Measurements from ENCODE around the gene MYH11.

The MYH11 gene

DNA sequence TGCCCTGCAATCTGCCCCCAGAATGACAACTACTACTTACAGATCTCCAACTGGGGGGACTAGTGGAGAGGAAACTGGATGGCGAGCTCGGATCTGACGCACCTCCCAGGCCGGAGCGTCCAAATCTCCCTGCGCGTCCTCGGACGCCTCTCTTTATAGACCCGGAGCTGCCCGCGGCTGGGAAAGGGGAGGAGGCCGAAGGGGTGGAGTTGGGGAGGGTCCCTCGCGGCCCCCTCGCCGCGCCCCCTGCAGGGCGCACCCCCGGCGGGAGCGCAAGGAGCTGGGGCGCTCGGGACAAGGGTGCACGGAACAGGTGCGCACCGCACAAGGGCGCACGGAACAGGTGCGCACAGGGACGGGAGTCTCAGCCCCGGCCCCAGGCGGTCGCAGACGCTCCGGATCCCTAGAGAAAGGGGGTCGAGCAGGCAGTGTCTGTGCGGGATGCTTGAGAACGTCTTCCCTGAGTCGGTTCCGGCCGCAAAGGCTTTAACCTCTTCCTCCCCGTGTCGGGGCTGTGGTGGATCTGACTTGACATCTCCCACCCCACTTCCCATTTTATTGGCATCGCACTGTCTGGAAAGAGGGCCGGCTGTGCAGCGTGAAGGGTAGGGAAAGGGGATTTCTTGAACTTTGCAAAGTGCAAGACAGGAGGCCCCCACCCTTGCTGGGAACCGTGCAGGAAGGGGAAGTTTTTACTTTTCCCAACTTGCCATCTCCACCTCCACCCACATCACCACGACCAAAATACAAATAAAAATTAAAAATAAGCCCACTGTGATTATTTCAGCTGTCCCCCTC, at the start of gene MYH11:
Gene MYH11 (minus strand): TSS at position 128 of the 798 bp plus-strand sequence. CDS start 18,776 bp downstream, outside the sequence.
- DNase-seq (ENCODE audit: low read depth), result no peak

- DNase-seq (ENCODE audit: low read depth), result no peak
These were observed 49.6 kb upstream of the MYH11 start for GRCh38 chr16:15906439-15906838.

DNA sequence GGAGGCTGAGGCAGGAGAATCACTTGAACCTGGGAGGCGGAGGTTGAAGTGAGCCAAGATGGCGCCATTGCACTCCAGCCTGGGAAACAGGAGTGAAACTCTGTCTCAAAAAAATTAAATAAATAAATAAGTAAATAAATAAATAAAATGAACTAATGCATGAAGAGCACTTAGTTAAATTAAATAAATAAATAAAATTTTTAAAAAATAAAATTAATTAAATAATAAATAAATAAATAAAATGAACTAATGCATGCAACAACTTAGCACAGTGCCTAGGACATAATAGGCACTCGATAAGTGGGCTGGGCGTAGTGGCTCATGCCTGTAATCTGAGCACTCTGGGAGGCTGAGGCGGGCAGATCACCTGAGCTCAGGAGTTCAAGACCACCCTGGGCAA, 47.1 kb upstream of the MYH11 start:
- DNase-seq (ENCODE audit: low read depth), result no peak

- DNase-seq (ENCODE audit: low read depth), result no peak
These were observed 44.2 kb upstream of the MYH11 start for GRCh38 chr16:15900901-15901500.

DNA sequence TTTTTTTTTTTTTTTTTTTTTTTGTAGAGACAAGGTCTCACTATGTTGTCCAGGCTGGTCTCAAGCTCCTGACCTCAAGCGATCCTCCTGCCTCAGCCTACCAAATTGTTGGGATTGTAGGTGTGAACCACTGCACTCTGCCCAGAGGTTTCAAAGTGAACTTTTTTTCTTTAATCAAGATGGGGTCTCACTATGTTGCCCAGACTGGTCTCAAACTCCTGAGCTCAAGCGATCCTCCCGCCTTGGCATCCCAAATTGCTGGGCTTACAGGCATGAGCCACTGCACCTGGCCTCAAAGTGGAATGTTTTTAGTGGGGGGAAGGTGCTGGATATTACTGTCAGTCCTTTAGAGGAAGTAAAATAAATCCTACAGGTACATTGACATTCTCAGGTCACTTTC, 43.5 kb upstream of the MYH11 start:
- no peak for DNase-seq (ENCODE audit: low read depth)

- DNase-seq (ENCODE audit: low read depth), result no peak
These were observed 42.8 kb upstream of the MYH11 start for GRCh38 chr16:15899538-15900100.

DNA sequence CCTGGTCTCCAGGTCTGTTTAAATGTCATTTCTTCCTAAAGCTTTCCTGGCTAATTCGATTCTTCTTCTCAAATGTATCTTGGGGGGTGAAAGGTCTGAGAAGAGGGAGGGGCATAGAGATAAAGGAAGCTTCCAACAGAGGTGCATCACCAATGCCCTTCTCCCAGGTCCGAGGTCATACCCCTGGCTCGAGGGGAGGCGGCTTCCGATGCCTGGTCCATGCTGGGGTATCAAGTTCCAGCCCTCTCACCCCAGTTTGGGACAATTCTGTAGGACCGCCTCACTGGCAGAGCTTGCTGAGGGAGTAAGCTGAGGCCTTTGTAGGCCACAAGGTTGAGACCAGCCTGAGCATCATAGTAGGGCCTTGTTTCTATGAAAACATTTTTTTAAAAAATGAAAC, 41.8 kb upstream of the MYH11 start:
- no peak for DNase-seq (ENCODE audit: low read depth)

DNA sequence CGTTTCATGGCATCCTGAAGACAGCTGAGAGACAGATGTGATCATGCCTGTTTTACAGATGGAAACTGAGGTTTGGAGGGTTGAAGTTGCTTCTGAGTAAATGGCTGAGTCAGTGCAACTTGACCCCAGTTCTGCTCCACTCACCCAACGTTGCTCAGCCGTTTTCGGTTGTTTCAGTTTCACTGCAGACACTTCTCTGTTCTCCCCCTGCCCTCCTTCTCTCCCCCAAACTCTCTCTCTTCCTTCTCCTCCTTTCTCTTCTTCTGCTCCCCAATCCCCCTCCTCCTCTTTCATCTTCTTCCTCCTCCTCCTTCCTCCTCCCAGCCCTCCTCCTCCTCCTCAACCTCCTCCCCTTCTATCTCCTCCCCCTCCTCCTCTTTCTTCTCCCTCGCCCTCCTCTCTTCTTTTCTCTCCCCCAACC, 41.0 kb upstream of the MYH11 start:
- no peak for DNase-seq (ENCODE audit: low read depth)

DNA sequence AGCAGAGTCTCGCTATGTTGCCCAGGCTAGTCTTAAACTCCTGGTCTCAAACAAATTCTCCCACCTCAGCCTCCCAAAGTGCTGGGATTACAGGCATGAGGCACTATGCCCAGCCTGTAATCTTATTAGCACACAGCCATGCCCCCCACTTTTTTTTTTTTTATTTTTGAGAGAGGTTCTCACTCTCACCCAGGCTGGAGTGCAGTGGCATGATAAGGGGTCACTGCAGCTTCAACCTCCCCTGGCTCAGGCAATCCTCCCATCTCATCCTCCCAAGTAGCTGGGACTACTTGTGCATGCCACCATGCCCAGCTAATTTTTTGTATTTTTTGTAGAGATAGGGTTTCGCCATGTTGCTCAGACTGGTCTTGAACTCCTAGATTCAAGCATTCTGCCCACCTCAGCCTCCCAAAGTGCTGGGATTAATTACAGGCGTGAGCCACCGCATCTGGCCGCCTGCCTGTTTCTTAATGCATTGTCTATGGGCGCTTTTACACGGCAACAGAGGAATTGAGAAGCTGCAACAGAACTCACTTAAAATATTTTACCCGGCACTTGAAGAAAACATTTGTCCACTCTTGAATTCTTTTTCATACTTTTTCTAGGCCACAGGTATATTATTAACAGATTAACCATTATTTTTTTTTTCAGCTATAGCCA, 40.4 kb upstream of the MYH11 start:
- no peak for DNase-seq (ENCODE audit: low read depth)

GRCh38 chr16:15894571-15895374, 37.9 kb upstream of the MYH11 start:
- no peak for DNase-seq (ENCODE audit: low read depth)

GRCh38 chr16:15891508-15891907, 34.7 kb upstream of the MYH11 start:
- DNase-seq (ENCODE audit: low read depth), result no peak

DNA sequence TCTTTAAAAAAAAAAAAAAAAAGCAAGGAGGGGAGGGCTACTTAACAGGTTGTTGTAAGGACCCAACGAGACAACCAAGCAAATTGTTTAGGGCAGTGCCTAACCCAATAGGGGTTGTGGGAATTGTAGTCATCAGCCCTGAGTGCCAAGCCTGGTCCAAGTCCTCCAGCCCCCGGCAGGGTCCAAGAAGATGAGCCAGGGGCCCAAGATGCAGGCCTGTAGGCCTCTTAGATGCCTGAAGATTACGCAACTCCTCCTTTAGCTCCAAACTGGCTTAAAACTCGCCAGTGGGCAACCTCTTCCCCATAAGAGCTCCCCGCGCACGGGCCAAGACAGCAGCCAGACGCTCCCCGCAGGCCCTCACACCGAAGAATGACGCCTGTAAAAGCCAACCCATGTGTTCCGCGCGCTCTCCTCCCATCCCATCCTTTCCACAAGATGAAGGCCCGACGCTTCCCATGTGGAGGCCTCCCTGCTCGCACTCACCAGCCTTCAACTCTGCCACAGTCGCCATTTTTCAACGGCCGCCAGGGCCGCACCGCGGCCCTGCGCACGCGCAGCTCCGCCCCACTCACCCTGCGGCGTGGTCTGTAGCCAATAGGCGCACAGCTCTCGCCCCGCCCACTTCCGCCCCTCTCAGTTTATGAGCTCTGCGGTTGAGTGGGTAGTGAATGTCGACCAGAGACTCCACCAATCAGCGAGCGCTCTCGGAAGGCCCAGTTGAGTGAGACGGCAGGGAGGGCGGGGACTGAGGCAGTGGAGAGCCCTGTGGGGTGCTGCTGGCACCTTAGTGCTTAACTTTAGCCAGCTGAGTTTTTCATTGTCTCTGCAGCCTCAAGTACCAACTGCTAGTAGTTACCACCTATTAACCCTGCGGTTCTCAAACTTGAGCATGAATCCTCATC, 31.5 kb upstream of the MYH11 start, which contains the start of gene CEP20:
Gene CEP20 (minus strand): TSS at position 532 of the 905 bp plus-strand sequence. CDS start 18 bp downstream, at position 514.
- DNase-seq (ENCODE audit: low read depth), result peak; percentile 100

- DNase-seq (ENCODE audit: low read depth), result no peak
These were observed 30.5 kb upstream of the MYH11 start for GRCh38 chr16:15887283-15887682.

DNA sequence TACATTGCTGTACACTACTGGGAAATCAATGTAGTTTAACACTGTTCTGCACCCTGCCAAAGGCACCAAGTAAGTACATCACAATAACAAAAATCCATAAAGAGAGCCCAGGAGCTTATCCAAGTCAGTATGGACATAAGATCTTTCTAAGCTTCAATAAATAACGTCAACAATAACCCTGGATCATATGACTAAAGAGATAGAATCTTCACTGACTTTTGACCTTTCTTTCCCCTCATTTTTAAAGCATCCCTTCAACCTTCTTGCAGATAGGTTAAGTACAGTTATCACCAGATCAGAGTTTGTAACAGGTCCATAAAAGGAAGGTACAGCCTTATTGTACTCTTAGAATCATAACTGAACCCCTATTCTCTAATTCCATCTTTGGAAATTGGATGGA, 29.2 kb upstream of the MYH11 start:
- no peak for DNase-seq (ENCODE audit: low read depth)

DNA sequence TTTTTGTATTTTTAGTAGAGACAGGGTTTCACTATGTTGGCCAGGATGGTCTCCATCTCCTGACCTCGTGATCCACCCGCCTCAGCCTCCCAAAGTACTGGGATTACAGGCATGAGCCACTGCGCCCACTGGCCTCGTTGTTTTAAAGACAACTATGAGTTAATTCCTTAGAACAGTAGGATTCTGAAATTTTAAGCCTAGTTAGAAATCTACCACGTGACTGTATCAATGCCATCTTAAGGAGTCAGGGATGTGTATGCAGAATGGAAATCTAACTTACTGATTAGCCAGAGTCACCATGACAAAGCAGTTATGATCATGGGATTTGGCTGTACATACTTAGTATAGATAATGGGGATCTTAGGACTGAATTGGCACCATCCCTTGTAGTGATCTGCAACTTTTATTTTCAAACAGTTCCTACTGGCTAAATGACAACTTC, 28.8 kb upstream of the MYH11 start:
- DNase-seq (ENCODE audit: low read depth), result no peak

- DNase-seq (ENCODE audit: low read depth), result no peak
These were observed 25.7 kb upstream of the MYH11 start for GRCh38 chr16:15882563-15882962.

DNA sequence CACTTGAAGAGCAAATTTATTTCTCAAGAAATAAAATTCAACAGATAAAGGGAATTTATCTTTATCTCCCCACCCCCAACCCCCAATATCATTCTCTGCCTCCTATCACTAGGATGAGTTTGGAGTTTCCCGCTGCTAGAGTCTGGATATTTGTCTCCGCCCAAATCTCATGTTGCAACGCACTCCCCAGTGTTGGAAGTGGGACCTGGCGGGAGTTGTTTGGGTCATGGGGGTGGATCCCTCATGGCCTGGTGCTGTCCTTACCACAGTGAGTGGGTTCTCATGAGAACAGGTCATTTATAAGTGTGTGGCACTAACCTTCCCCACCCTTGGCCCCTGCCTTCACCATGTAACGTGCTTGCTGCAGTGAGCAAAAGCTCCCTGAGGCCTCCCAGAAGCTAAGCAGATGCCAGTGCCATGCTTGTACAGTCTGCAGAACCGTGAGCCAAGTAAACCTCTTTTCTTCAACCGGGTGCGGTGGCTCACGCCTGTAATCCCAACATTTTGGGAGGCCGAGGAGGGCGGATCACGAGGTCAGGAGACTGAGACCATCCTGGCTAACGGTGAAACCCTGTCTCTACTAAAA, 25.1 kb upstream of the MYH11 start:
- no peak for DNase-seq (ENCODE audit: low read depth)

DNA sequence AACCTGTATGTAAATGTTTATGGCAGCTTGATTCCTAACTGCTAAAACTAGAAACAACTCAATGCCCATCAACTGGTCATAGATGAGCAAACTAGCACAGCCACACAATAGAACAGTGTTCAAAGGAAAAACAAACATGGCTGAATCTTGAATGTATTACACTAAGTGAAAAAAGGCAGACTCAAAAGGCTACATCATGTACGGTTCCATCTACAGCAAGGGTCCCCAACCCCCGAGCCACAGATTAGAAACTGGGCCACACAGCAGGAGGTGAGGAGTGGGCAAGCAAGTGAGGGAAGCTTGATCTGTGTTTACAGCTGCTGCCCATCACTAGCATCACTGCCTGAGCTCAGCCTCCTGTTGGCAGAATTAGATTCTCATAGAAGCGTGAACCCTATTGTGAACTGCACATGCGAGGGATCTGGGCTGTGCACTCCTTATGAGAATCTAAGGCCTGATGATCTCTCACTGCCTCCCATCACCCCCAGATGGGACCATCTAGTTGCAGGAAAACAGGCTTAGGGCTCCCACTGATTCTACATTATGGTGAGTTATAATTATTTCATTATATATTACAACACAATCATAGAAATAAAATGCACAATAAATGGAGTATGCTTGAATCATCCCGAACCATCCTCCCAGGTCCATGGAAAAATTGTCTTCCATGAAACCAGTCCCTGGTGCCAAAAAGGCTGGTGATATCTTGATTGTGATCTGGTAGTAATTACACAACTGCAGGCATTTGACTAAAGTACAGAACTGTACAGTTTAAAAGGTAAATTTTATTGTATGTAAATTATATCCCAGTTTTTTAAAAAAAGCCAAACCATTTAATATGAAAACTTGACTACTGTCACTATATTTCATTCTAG, 23.8 kb upstream of the MYH11 start:
- DNase-seq (ENCODE audit: low read depth), result no peak

GRCh38 chr16:15879255-15879811, 22.5 kb upstream of the MYH11 start:
- DNase-seq (ENCODE audit: low read depth), result no peak

Data from activated T-cell treated with anti-CD3 and anti-CD28 coated beads for 1 hour (primary cell).